Posterior vena cava (tissue), 2 donors: ENCODE data around the gene ELF1. TPM values are rescaled to one million over a fixed set of nuclear protein-coding genes. Genes with fewer than 3 reads are reported as not detected.

Experiments used
- DNase-seq: peaks from one replicate; pipeline ENCODE4 v3.0.0-alpha.2; 2020; ENCODE audit warnings: low spot score
- intact Hi-C, 2 donors: fragments of 100-400 bp; cut with DNase I; formaldehyde crosslinking; loops; one replicate each; pipeline versions ENCODE4 v1.14.1 to v1.14.2; 2022 to 2023
- total RNA-seq, 2 donors: library from RNA; stranded (reverse); fragmentation: NEBNext Ultra II Directional; extraction: Animal tissue kit (Norgen Biotek cat#: 25700); gene quantifications; one replicate each; pipeline ENCODE4 v1.2.1, GENCODE V29; 2021
- donor health status: DM: yes; HTN: yes; CAD: no.
- donor health status: DM: yes; HTN: yes; CAD: no.

Gene ELF1
- total RNA-seq, 2 donors from 2014 or later, result 56.2 to 56.3 TPM

GRCh38 chr13:41012536-41012935, 6.6 kb downstream of the ELF1 start:
- DNase-seq, result no peak

GRCh38 chr13:41011382-41011956, 7.6 kb downstream of the ELF1 start:
- intact Hi-C loops, result no loop called here
- no peak for DNase-seq

More at GRCh38 chr13:41012536-41012935, 6.6 kb downstream of the ELF1 start:
- intact Hi-C loops, result no loop called here

GRCh38 chr13:41008349-41008980, 10.7 kb downstream of the ELF1 start:
- intact Hi-C loops, result no loop called here
- no peak for DNase-seq

- no peak for DNase-seq
- intact Hi-C loops, result no loop called here
Observed at GRCh38 chr13:41007744-41008128, 11.4 kb downstream of the ELF1 start.

DNA sequence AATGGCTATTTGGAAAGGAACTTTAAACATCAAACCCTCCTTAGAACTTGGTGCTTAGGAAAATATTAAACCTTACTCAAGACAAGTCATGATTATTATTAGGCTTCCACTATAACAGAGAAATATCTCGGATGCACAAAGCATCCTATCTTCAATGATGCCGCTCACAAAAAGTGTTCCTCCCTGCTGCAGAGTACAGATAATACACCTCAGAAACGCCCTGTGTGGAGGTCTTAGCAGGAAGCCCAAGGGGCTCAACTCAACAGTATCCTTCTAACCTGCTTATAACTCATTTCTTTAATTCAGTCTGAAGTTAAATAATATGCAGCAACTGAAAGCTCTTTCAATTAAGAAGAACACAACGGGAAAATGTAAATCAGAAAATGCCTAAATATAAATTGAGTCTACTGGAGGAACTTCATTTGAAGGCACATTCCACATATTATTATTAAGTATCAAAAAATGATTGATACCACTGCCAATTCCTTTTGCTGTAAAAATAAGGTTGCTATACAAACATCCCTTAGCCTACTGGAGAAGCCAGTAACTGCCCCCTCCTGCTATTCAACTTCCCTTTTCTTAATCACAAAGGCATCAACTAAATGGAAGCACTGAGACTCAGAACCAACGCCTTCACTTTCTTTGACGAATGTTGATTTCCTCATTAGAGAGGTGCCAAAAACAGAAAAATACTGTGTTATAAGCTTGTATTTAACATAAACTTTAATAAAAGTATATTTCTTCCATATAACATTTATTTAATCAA, 12.0 kb downstream of the ELF1 start:
- intact Hi-C loops, result no loop called here
- DNase-seq, result no peak

GRCh38 chr13:41006306-41006705, 12.8 kb downstream of the ELF1 start:
- no peak for DNase-seq
- intact Hi-C loops, result no loop called here

GRCh38 chr13:41005704-41006103, 13.4 kb downstream of the ELF1 start:
- intact Hi-C loops, result no loop called here
- no peak for DNase-seq

DNA sequence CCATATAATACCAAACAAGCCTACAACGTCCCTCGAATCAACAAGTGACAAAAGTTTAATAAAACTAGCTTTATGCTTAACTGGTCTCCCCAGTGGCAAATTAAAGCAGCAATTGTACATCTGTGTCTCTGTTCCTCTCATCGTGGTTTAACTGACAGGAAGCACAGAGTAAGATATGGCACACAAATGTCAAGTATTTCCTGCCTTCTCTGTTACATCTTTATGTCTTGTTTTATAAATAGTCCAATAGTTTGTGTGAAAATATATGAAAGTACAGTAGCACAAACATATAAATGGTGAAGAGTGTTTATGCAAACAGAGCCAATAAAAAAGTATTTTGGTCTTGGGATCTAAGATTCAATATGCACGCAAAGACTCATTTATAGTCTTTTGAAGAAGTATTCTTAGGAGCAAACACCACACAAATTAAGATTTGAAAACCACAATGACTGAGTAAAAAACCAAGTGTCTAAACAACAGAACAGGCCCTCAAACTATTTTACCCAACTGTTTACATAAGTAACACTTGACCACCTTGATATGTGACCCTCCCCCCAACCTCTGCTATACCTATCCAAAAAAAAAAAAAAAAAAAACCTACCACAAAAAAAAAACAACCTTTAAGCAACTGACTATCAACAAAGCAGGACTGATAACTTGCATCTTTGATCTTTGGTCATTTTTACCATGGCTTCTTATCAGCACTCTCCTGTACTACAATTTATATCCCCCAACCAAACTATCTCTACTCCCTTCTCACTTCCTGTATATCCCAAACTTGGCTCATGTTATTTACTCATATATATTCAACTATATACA, 14.0 kb downstream of the ELF1 start:
- DNase-seq, result no peak
- intact Hi-C loops, result no loop called here

DNA sequence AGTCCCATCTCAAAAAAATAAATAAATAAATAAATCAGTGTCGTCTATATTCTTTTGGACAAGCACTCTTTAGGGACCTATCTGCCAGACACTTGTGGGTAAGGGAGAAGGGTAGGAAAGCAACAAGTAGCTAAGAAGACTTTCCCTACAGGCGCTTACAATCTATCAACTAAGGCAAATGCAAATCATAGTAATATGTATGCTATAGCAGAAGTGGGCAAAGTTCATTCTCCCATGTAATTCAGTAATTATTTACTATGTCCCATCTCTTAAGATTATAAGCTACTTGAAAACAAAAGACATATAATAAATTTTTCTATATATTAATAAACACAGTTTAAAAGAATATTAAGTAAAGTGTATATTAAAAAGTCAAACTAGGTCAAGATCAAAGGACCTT, 16.5 kb downstream of the ELF1 start:
- DNase-seq, result no peak
- intact Hi-C loops, result no loop called here

- intact Hi-C loops, result no loop called here
- no peak for DNase-seq
Observed at GRCh38 chr13:41001695-41002094, 17.4 kb downstream of the ELF1 start.

DNA sequence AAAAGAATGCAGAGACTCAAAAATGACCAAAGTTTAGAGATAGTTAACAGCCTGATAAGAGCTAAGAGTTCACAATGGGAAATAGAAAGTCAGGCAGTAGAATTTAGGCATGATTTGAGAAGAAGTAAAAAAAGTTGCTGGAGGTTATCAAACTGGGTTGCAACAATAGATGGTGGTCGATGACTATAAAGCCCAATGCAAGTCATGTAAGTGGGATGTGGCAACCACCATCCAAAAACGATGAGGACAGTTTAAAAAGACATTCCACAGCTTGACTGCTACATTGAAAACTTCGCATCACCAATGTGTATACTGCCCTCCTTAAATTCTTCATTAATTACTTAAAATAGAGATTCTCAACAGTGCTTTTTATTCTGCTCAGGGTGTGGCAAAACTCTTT, 19.7 kb downstream of the ELF1 start:
- intact Hi-C loops, result no loop called here
- DNase-seq, result no peak

- no peak for DNase-seq
- intact Hi-C loops, result no loop called here
Observed at GRCh38 chr13:40996426-40997092, 22.6 kb downstream of the ELF1 start.

- intact Hi-C loops, result no loop called here
Observed at GRCh38 chr13:40995997-40996396, 23.1 kb downstream of the ELF1 start.

DNA sequence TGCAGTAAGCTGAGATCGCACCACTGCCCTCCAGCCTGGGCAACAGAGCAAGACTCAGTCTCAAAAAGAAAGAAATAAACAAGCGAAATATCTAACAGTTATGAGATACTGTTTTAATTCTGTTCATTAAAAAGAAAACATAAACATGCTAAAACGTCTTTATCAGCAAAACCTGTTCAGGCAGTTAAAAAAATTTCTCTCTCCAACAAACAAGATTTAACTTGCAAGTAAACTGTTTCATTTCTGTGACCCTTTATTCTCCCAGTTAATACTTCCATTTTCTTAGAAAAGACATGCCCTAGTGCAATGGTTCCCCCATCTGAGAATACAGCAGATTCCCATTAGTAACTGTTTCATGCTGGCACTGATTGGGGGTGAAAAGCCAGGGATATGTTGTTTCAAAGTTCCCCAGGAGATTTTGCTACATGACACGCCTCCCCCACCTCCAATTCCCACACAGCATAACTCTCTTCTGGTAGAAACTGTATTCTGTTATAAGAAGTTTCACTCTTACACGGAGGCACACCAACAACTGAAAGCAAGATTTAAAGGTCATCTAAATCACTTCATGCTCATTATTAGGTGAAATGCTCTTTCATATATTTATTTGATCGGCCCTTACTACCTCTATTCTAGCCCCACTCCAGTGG, 24.4 kb downstream of the ELF1 start:
- no peak for DNase-seq
- intact Hi-C loops, result no loop called here

More at GRCh38 chr13:40995997-40996396, 23.1 kb downstream of the ELF1 start:
- DNase-seq, result no peak

GRCh38 chr13:40993987-40994386, 25.1 kb downstream of the ELF1 start:
- intact Hi-C loops, result no loop called here
- no peak for DNase-seq

DNA sequence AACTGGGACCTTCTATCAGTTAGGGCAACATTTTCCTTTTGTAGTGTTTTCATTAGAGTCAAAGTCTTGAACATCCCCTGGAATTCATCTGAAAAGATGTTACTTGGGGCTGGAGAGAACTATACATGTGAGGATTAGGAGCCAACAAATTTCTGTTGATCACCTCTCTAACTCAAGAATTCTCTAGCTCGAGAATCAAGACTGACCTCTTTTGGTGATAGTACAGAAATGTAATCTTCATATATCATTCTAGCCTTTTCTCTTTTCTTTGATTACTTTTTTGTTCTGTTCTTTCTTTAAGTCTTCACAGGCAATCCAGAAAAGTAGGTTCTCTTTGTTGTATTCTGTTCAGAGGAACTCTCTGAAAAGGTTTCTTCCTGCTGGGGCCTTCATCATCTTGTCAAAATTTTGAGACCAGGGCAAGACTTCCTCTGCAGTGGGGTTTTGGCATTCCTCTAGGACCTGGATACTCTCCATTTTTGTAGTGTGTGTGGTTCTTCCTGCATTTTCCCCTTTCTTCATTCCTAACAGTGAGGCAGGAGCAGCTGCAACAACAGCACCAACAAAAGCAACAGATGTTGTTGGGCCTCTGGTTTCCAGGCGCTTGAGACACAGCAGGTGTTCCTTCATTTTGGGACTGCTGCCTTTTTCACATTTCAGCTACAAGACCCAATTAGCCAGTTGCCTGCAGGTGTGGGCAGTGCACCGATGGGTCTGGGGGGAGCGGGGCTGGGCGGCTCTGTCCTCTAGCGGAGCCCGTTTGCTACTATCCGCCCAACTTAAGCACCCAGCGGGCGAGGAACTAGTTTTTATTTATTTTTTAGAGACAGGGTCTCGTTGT, 26.2 kb downstream of the ELF1 start:
- DNase-seq, result no peak
- intact Hi-C loops, result no loop called here

GRCh38 chr13:40987606-40988280, 31.4 kb downstream of the ELF1 start:
- intact Hi-C loops, result loop anchor here in 1 of 2 donors (10.0 kb wide), 1 partner anchor 67 kb away; no protein-coding TSS in a partner anchor
- DNase-seq, result no peak
